ENCODE results near the gene BRD9.

DNA sequence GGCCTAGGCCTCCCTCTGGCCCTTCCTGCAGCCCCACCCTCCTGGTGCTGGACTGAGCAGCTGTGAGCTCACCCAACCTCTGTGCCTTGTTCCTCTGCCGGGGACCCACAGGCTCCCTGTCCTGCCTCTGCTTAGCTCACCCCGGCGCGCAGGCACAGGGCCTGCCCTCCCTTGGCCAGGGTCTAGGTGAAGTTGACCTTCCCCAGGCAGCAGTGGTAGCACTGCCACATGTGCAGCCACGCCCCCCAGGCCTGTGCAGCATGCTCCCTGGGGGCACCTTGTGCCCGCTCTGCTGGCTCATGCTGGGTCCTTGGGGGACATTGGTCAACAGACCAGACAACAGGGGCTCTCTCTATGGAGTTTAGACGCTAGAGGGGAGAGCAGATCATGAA, 18.2 kb upstream of the BRD9 start:
- TF ChIP-seq, protein P1, sequence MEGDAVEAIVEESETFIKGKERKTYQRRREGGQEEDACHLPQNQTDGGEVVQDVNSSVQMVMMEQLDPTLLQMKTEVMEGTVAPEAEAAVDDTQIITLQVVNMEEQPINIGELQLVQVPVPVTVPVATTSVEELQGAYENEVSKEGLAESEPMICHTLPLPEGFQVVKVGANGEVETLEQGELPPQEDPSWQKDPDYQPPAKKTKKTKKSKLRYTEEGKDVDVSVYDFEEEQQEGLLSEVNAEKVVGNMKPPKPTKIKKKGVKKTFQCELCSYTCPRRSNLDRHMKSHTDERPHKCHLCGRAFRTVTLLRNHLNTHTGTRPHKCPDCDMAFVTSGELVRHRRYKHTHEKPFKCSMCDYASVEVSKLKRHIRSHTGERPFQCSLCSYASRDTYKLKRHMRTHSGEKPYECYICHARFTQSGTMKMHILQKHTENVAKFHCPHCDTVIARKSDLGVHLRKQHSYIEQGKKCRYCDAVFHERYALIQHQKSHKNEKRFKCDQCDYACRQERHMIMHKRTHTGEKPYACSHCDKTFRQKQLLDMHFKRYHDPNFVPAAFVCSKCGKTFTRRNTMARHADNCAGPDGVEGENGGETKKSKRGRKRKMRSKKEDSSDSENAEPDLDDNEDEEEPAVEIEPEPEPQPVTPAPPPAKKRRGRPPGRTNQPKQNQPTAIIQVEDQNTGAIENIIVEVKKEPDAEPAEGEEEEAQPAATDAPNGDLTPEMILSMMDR (IDR thresholded peaks at IDR 0.05), result no peak
- no peak for TF ChIP-seq POLR2A (IDR thresholded peaks at IDR 0.05)

All from adrenal gland (tissue), 5 donors.